OCI-LY7 (cell line): ENCODE measurements around the gene YTHDF2.

Experiments
- CTCF ChIP-seq: fragments of 200-600 bp; sonication (generic); conservative IDR thresholded peaks from 2 replicates; pipeline ENCODE4 v1.5.1; 2014; ENCODE audit warnings: mild to moderate bottlenecking, antibody characterized with exemption, low read length, moderate library complexity, mixed read lengths
- EZH2phosphoT487 ChIP-seq: fragments of 200-600 bp; sonication (generic); IDR thresholded peaks from 2 replicates; pipeline ENCODE4 v1.6.1; 2018; ENCODE audit warnings: low read depth, borderline replicate concordance, mild to moderate bottlenecking, mixed run types, antibody characterized with exemption, low read length, moderate library complexity, mixed read lengths

GRCh38 chr1:28740118-28740517, 3.4 kb downstream of the YTHDF2 start:
- TF ChIP-seq CTCF (no peak), EZH2phosphoT487 (no peak)
